Stimulated activated CD4-positive, alpha-beta T cell treated with anti-CD3 and anti-CD28 coated beads, Interleukin-1b, Interleukin-23, amount 100 ng/mL, for 24 hours (primary cell): ENCODE data around the gene LAMP5.

Experiments used
- DNase-seq, 4 experiments: peaks; one replicate each; pipeline ENCODE4 v3.0.0-alpha.2; 2020; ENCODE audit warnings: low read depth in 4 of 4, low spot score in 1 of 4

LAMP5 gene

DNA sequence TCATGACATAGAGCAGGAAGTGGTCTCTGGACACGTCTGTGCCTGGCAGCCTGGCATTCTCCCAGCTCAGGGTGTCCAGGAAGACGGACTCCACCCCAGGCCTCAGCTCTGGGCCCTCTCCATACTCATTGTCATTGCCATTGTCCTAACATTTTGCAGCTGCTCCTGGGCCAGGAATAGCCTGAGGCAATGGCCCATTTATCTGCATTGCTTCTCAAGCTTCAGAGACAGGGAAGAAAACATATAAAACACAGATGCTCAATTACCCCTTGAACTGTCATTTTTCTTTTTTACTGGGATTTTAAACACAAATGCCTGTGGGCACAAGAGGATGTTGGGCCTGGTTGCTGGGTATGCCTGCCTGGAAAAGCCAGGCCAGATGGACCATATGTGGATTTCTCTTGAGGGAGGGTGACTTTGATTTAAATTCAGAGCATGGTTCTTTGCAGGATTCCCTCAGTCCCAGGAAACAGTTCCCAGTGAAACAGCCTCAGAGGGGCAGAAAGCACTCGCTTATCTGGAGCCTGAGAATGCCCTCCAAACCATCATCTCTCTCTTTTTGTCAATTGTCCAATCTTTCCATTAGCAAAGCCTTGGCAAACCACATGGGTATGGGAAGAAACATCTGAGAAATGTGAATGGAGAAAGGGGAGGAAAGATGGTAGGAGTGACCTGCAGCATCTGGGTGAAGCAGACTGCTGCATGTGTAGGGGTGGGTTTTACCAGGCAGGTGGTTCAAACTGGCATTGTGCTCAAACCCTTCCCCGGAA lies 17.9 kb downstream of the LAMP5 start:
- no peak for DNase-seq

DNA sequence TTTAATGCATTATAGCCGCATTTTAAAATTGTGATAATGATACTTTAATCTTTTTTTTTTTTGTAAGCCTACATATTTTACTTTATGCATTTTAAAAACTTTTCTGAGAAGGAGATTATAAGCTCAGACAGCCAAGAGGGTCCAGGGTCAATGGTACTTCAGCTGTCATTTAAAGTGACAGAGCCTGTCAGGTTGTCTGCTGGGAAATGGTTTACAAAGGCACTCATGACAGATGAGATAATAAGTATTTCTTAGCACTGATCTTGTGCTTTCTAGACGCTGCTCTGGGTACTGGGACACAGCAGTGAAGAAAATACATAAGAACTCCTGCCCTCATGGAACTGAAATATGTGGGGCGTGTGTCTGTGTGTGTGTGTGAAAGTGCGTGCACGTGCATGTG lies 19.6 kb downstream of the LAMP5 start:
- DNase-seq: no peak

DNA sequence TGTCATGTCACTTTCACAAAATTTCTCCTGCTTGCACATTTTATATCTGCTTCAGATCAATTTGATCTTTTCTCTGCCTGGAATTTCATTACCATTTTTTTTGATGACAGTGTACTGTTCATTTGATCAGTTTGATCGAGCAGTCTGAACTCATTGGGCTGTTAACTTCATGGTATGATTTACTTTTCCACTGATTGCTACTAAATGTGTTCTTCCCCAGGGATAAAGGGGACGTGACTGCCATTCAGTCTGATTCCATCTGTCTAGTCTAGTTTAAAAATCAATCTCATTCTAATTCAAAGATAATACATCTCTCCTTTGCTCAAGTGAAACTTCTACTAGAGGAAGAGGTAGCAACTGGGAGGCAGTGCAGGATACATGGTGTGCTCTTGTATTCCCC lies 21.1 kb downstream of the LAMP5 start:
- no peak for DNase-seq

DNA sequence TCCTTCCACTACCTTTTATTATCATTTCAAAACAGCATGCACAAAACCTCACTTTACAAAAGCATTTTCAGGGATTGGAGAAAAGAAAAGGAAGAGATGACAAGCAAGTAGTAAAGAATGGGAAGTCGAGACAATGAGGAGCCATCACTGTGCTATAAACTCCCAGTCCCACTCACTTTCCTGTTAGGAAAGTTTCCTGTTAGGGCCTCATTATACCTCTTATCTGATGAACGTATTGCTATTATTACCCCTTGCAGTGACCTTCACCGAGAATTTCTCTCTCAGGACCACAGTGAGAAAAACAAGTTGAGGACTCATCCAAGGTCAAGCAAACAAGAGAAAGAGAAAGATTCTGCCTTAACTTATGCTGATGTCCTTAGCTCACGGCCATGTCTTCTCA lies 28.8 kb downstream of the LAMP5 start:
- DNase-seq: no peak

DNA sequence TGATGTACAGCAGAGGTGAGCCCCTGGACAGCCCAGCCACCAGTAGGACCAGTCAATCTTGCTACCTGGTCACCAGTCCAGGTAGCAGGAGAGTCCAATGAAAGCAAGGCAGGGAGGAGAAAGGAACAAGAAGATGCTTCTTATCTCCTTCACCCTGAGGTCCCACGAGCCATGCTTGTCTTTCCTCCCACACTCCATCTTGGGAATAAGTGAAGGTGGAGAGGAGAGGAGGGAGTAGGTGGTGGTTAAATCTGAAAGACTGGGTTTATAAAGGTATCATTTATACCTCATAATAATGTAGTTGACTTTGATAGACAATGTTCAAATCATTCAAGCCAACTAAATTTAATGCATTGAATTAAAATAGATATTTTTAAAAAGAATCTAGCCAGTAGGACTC lies 35.9 kb downstream of the LAMP5 start:
- DNase-seq: no peak

DNA sequence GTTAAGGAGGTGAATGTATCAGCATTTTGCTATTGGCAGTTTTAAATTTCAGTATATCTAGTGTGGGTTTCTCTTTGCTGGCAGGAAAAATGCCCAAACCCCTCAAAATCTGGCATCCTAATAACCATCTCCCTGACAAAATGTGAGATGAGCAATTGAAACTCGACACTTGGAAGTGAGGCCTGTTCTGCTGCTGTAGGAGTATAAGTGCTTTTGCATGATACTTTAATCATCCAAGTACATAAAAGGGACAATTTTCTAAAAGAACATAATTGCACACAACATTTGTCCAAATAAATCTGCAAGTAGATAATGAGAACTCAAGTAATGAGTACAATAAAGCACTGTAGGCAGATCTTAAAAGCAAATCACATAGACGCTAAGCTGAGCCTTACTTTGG lies 36.5 kb downstream of the LAMP5 start:
- DNase-seq: no peak

DNA sequence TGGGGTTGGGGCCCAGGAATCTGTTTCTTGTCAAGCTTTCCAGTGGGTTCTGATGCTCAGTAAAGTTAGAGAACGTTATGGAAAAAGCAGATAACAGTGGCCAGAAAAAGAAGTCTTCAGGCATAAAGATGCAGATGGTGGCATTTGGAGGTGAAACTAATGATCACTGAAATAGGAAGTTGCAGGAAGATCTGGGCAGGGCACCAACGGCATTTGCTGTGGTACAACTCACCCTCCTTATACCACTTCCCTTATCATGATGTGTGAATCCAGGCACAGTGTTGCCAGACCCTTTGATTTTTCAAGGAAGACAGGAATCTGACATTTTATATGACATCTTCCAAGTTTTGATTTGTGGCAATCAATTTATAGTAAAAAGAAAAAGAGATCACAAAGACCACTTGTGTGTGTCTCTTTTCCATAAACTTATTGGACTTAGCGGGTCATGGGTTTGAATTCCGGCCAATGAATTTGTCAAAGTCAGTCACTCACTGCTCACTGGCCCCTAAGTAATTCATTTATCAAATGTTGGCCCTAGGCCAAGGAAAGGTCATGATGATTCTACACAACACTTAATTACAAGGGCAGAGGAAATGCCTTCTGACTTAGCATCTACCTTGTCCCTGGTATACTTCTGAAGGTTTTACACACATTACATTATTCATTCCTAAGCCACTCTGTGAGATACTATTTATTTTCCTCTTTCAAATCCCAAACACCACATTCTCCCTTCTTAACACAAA lies 37.6 kb downstream of the LAMP5 start:
- DNase-seq: no peak

GRCh38 chr20:9555781-9556180 lies 41.4 kb downstream of the LAMP5 start:
- no peak for DNase-seq

DNA sequence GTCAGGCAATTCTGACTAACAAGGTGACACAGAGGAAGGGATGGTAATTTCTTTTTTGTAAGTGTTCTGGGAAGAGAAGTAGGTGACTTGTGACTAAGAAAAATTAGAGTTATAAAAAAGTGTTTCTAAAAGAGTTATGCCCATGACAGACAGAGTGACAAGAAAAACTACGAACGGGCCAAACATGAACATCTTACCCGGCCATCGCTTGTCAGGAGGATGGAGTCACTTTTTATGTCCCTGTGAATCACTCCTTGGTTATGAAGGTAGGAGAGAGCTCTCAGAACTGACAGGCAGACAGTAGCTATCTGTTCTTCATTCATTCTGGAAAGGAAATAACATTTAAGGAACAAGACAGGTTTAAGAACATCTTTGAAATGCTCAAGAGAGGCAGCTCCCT lies 43.0 kb downstream of the LAMP5 start:
- no peak for DNase-seq

- no peak for DNase-seq
These were observed 51.6 kb downstream of the LAMP5 start for GRCh38 chr20:9565910-9566550.

GRCh38 chr20:9566977-9567376 lies 52.6 kb downstream of the LAMP5 start:
- no peak for DNase-seq

GRCh38 chr20:9570612-9571011 lies 56.2 kb downstream of the LAMP5 start:
- DNase-seq: no peak

GRCh38 chr20:9571783-9572182 lies 57.4 kb downstream of the LAMP5 start:
- no peak for DNase-seq

DNA sequence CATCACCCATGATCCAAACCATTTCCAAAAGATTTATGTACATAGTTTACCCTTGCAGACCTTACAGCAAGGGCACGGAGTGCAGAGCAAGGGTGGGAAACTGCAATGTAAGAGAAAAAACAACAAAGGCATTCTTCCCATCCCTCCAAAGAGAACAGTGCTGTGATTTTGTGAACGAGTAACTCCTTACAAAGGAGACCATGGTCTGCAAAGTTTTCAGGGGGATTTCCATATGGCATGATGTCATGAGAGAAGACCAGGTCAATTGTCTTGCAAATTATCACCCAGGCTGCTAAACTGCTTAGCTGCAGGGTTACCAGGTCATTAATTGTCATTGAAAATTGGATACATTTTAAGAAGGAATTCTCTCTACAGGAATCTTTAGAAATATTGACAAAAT lies 58.3 kb downstream of the LAMP5 start:
- DNase-seq: no peak

DNA sequence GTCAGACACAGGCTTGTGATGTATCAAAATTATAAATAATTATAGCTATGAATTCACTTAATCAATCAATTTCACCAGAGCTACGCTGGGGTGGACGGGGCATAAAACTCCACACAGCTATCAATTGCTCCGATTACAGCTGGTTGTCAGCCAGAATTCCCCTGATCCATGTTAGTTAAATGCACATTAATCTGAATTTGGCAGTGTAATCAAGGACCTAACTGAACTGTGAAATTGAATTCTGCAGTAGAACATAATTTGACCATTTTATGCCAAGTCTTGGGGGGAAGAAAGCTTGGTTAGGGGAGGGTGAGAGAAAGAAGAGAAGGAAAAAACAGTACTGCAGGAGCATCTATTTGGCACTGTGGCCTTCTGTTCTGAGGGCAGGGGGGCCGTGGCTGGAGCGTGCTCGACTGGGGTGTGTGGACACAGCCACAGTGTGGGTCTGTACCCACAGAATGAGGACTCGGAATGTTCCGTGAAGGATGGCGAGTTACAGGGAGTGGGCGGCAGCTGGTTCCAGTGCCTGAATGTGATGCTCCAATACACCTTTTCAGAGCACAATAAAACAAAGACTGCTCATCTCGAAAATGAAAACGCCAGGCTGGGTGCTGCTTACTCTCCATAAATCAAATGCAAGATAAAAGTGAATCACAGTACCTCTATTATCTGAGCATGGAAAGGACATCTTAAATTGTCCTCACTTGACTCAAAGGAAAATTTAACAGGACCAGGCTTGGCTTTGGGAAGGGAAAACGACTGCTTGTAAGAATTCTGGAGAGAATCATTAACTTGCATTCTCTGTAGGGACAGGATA lies 59.2 kb downstream of the LAMP5 start:
- no peak for DNase-seq

DNA sequence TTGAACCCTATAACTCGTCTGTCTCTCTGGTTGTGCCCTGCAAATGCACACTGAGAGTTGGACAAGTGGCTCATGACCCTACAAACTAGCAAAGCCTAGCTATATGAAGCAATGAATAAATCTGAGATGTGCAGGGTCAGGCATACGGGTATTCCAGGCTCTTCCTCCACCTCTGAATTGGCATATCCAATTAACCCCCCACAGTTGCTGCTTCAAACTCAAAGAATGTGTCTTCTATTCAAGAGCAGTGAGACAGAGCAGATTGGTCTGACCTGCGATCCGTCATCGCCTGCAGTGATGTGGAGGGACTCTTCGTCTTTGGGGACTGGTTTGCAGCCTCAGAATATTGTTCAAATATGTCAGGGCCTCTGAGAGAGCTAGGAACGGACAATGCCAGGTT lies 59.8 kb downstream of the LAMP5 start:
- DNase-seq: no peak

GRCh38 chr20:9574776-9575175 lies 60.4 kb downstream of the LAMP5 start:
- no peak for DNase-seq

- no peak for DNase-seq
These were observed 61.4 kb downstream of the LAMP5 start for GRCh38 chr20:9575836-9576235.

DNA sequence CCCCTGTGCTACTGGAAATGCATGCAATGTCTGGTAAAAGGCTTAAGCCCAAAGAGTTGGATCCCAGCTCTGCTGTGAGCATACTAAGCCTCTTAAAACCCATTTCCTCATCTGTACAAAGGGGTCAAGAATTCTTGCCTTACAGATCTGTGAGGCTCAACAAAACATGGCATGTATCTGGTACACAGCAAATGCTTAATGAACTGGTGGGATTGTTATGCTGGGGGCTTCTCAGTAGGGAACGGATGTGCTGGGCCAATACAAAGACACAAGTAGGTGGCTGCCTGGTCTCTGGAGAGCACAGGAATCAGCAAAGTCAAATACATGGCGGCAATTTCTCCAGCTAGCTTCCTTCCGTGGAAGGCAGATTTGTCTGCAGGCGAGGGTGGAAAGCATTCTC lies 62.3 kb downstream of the LAMP5 start:
- DNase-seq: no peak

DNA sequence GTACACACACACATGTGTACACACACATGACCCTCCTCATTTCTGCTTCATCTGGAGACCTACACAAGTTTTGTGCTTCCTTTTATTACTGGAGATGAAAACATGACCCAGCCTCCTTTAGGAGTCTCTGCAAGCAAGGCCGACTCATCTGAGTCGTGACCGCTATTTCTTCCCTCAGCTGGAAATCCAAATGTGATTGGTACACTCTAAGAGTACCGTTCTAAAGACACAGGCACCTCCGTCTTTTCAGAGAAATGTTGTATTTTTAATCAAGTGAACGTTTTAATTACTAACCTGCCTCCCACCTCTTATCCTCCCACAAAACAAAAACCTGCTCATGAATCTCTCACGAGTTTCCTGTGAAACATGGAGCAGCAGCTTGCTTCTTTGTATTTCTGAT lies 63.0 kb downstream of the LAMP5 start:
- DNase-seq: no peak

GRCh38 chr20:9578594-9578993 lies 64.2 kb downstream of the LAMP5 start:
- DNase-seq: no peak
